H1 (cell line): ENCODE measurements around the gene KLHL30.

Experiments used
- CHD2 ChIP-seq: IDR thresholded peaks from 2 replicates; pipeline ENCODE4 v1.6.1; 2012; ENCODE audit warnings: low read length, improper control_type of control experiment
- CTCF ChIP-seq, 3 experiments: IDR thresholded peaks; 1 replicate in 2 of 3; 2 replicates in 1 of 3; pipeline versions ENCODE4 v1.5.1 to v1.6.1; 2011; ENCODE audit warnings: low read length in 3 of 3, mild to moderate bottlenecking in 3 of 3, inconsistent platforms in 2 of 3, low read depth in 1 of 3, moderate library complexity in 1 of 3; ENCODE audit not compliant: insufficient read depth in 1 of 3; ENCODE audit errors: control extremely low read depth in 1 of 3
- E2F6 ChIP-seq: IDR thresholded peaks from 2 replicates; pipeline ENCODE4 v1.6.1; 2012; ENCODE audit warnings: inconsistent platforms
- EP300 ChIP-seq, 2 experiments: IDR thresholded peaks; 1 replicate in 1 of 2; 2 replicates in 1 of 2; pipeline ENCODE4 v1.6.1; 2011 to 2012; ENCODE audit warnings: low read depth in 2 of 2, low read length in 2 of 2, mild to moderate bottlenecking in 2 of 2, borderline replicate concordance in 1 of 2, inconsistent platforms in 1 of 2, moderate library complexity in 1 of 2
- EZH2 ChIP-seq: fragments of 200-600 bp; sonication (generic); IDR thresholded peaks from 2 replicates; pipeline ENCODE4 v1.7.1; 2012; ENCODE audit warnings: low read depth, mild to moderate bottlenecking, moderate library complexity, low read length, inconsistent platforms; ENCODE audit not compliant: severe bottlenecking
- JUN ChIP-seq: IDR thresholded peaks from 2 replicates; pipeline ENCODE4 v1.6.1; 2011; ENCODE audit warnings: low read depth, mild to moderate bottlenecking, improper control_type of control experiment, low read length
- POLR2A ChIP-seq, 2 experiments: IDR thresholded peaks; 1 replicate in 1 of 2; 2 replicates in 1 of 2; pipeline ENCODE4 v1.6.1; 2011; ENCODE audit warnings: low read depth in 2 of 2, low read length in 2 of 2, mild to moderate bottlenecking in 2 of 2; ENCODE audit errors: control extremely low read depth in 1 of 2
- POLR2AphosphoS5 ChIP-seq: IDR thresholded peaks from 2 replicates; pipeline ENCODE4 v1.6.1; 2011; ENCODE audit warnings: low read depth, low read length
- YY1 ChIP-seq: IDR thresholded peaks from 2 replicates; pipeline ENCODE4 v1.6.1; 2011; ENCODE audit warnings: low read depth, mild to moderate bottlenecking, low read length

- no peak for TF ChIP-seq POLR2AphosphoS5
- no peak for TF ChIP-seq EP300 (IDR thresholded peaks at IDR 0.05; ENCODE audit: borderline replicate concordance in 1 of 2, low read depth in 2 of 2, low read length in 2 of 2)
- no peak for TF ChIP-seq CTCF (IDR thresholded peaks at IDR 0.05; ENCODE audit: control extremely low read depth in 1 of 3, insufficient read depth in 1 of 3, low read depth in 1 of 3, low read length in 3 of 3)
- TF ChIP-seq CHD2, result no peak
- TF ChIP-seq EZH2, result no peak
- no peak for TF ChIP-seq POLR2A (IDR thresholded peaks at IDR 0.05; ENCODE audit: control extremely low read depth in 1 of 2, low read depth in 2 of 2, low read length in 2 of 2)
- TF ChIP-seq JUN, result no peak
- TF ChIP-seq E2F6, result no peak
- no peak for TF ChIP-seq YY1
These were observed 14.4 kb upstream of the KLHL30 start for GRCh38 chr2:238123991-238124470.
